H1 (cell line): ENCODE data around the gene CDKN2B. TPM values are rescaled to one million over a fixed set of nuclear protein-coding genes. Genes with fewer than 3 reads are reported as not detected.

Source experiments
- CTCF ChIA-PET: fragments of 300-600 bp; sonication (Branson Sonifier 250); formaldehyde crosslinking; loops from one replicate; lab custom pipeline; 2021; ENCODE audit not compliant: partially characterized antibody; lab: Charles Lee
- POLR2A ChIA-PET: fragments of 300-600 bp; sonication (Branson Sonifier 250); formaldehyde crosslinking; loops from one replicate; lab custom pipeline; 2021; ENCODE audit warnings: inconsistent platforms; ENCODE audit not compliant: partially characterized antibody; lab: Charles Lee
- DNase-seq, 2 experiments: peaks; one replicate each; pipeline versions ENCODE4 v3.0.0 to v3.0.0-alpha.2; 2010 to 2022; ENCODE audit warnings: low spot score in 2 of 2, low read depth in 1 of 2, mixed read lengths in 1 of 2
- FAIRE-seq: peaks from 2 replicates; lab custom pipeline; 2011; peaks lifted over from hg19 to GRCh38; lab: Jason Lieb, UNC
- H2AFZ ChIP-seq: 2 replicates; pipeline ENCODE4 v1.8.1; 2012; ENCODE audit warnings: low read length, inconsistent platforms
- H2AK5ac ChIP-seq: 2 replicates; pipeline ENCODE4 v1.6.1; 2013; ENCODE audit warnings: low read depth, low read length
- H2BK120ac ChIP-seq: replicated peaks from 2 replicates; pipeline ENCODE3; 2013; ENCODE audit warnings: low read depth, low read length, inconsistent platforms
- H2BK12ac ChIP-seq: 2 replicates; pipeline ENCODE4 v1.6.1; 2013; ENCODE audit warnings: low read depth, low read length
- H2BK15ac ChIP-seq: 2 replicates; pipeline ENCODE4 v1.6.1; 2013; ENCODE audit warnings: low read length
- H2BK20ac ChIP-seq: 2 replicates; pipeline ENCODE4 v1.6.1; 2013; ENCODE audit warnings: low read length
- H2BK5ac ChIP-seq: 2 replicates; pipeline ENCODE4 v1.6.1; 2013; ENCODE audit warnings: low read depth, low read length
- H3K14ac ChIP-seq: 2 replicates; pipeline ENCODE4 v1.6.1; 2013; ENCODE audit warnings: inconsistent platforms; ENCODE audit not compliant: insufficient read length
- H3K18ac ChIP-seq: 2 replicates; pipeline ENCODE4 v1.6.1; 2013; ENCODE audit warnings: low read length; ENCODE audit errors: extremely low read depth
- H3K23ac ChIP-seq: 2 replicates; pipeline ENCODE4 v1.6.1; 2013; ENCODE audit warnings: inconsistent platforms; ENCODE audit not compliant: insufficient read length
- H3K23me2 ChIP-seq: 2 replicates; pipeline ENCODE4 v1.6.1; 2013; ENCODE audit warnings: low read depth, low read length
- H3K27ac ChIP-seq: 2 replicates; pipeline ENCODE4 v1.6.1; 2011; ENCODE audit warnings: low read depth, low read length, inconsistent platforms
- H3K27me3 ChIP-seq, 4 experiments: replicated peaks in 1 of 4; 1 replicate in 1 of 4; 2 replicates in 3 of 4; pipeline versions ENCODE4 v1.6.1 to v1.8.1; 2011 to 2013; ENCODE audit warnings: low read length in 3 of 4, mild to moderate bottlenecking in 3 of 4, inconsistent platforms in 2 of 4, mixed read lengths in 2 of 4, moderate library complexity in 1 of 4; ENCODE audit not compliant: control insufficient read depth in 3 of 4, insufficient read depth in 3 of 4; ENCODE audit errors: extremely low read depth in 1 of 4
- H3K36me3 ChIP-seq, 4 experiments: 2 replicates each; pipeline versions ENCODE4 v1.6.1 to v1.8.1; 2011 to 2013; ENCODE audit warnings: mild to moderate bottlenecking in 4 of 4, low read length in 3 of 4, moderate library complexity in 2 of 4, control low read depth in 1 of 4, inconsistent platforms in 1 of 4; ENCODE audit not compliant: insufficient read depth in 4 of 4, control insufficient read depth in 2 of 4
- H3K4ac ChIP-seq: replicated peaks from 2 replicates; pipeline ENCODE3; 2013; ENCODE audit warnings: low read length, low read depth, mixed read lengths, inconsistent platforms; ENCODE audit not compliant: insufficient read length
- H3K4me1 ChIP-seq, 4 experiments: replicated peaks in 1 of 4; 1 replicate in 1 of 4; 2 replicates in 3 of 4; pipeline versions ENCODE4 v1.6.1 to v1.8.1; 2011 to 2013; ENCODE audit warnings: low read length in 3 of 4, inconsistent platforms in 2 of 4, mixed read lengths in 1 of 4; ENCODE audit not compliant: insufficient read depth in 4 of 4, control insufficient read depth in 3 of 4
- H3K4me2 ChIP-seq, 2 experiments: 2 replicates each; pipeline versions ENCODE4 v1.6.1 to v1.8.1; 2011 to 2013; ENCODE audit warnings: low read depth in 2 of 2, low read length in 2 of 2, control low read depth in 1 of 2, inconsistent platforms in 1 of 2, mild to moderate bottlenecking in 1 of 2; ENCODE audit not compliant: insufficient read depth in 1 of 2
- H3K4me3 ChIP-seq, 4 experiments: fragments of 200-600, 300-600 bp in 1 of 4; sonication (generic), shearing (Covaris generic), sonication (Bioruptor Twin) in 1 of 4; 2 replicates each; pipeline versions ENCODE4 v1.5.1 to v1.8.1; 2011 to 2016; ENCODE audit warnings: low read length in 4 of 4, low read depth in 3 of 4, control low read depth in 2 of 4, inconsistent platforms in 2 of 4, mild to moderate bottlenecking in 2 of 4, mixed read lengths in 1 of 4, moderate library complexity in 1 of 4; ENCODE audit not compliant: insufficient read depth in 2 of 4; ENCODE audit errors: extremely low read depth in 1 of 4
- H3K56ac ChIP-seq: replicated peaks from 2 replicates; pipeline ENCODE3; 2013; ENCODE audit warnings: low read depth, mild to moderate bottlenecking, mixed read lengths, low read length, inconsistent platforms; ENCODE audit not compliant: insufficient read length
- H3K79me1 ChIP-seq: 2 replicates; pipeline ENCODE4 v1.6.1; 2013; ENCODE audit warnings: low read depth, low read length, control low read depth
- H3K79me2 ChIP-seq, 2 experiments: 2 replicates each; pipeline versions ENCODE4 v1.6.1 to v1.8.1; 2012 to 2013; ENCODE audit warnings: low read length in 2 of 2, mild to moderate bottlenecking in 2 of 2, inconsistent platforms in 1 of 2; ENCODE audit not compliant: insufficient read depth in 2 of 2, control insufficient read depth in 1 of 2
- H3K9ac ChIP-seq, 4 experiments: replicated peaks in 1 of 4; 1 replicate in 1 of 4; 2 replicates in 3 of 4; pipeline versions ENCODE4 v1.6.1 to v1.8.1; 2011 to 2013; ENCODE audit warnings: low read depth in 3 of 4, low read length in 3 of 4, control low read depth in 2 of 4, mild to moderate bottlenecking in 2 of 4, moderate library complexity in 2 of 4, inconsistent platforms in 1 of 4; ENCODE audit errors: extremely low read depth in 1 of 4
- H3K9me3 ChIP-seq, 2 experiments: 2 replicates each; pipeline versions ENCODE4 v1.6.1 to v1.8.1; 2012 to 2013; ENCODE audit warnings: mild to moderate bottlenecking in 2 of 2, moderate library complexity in 2 of 2, control low read depth in 1 of 2, inconsistent platforms in 1 of 2, low read depth in 1 of 2, low read length in 1 of 2, mixed read lengths in 1 of 2; ENCODE audit not compliant: insufficient read depth in 2 of 2
- H4K20me1 ChIP-seq, 2 experiments: replicated peaks in 1 of 2; 2 replicates each; pipeline versions ENCODE3 to v1.8.1; 2011 to 2013; ENCODE audit warnings: inconsistent platforms in 2 of 2, low read length in 2 of 2, mild to moderate bottlenecking in 1 of 2; ENCODE audit not compliant: insufficient read depth in 2 of 2, control insufficient read depth in 1 of 2
- H4K5ac ChIP-seq: 2 replicates; pipeline ENCODE4 v1.6.1; 2013; ENCODE audit warnings: low read length, low read depth, mixed read lengths, inconsistent platforms; ENCODE audit not compliant: insufficient read length
- H4K8ac ChIP-seq: 2 replicates; pipeline ENCODE4 v1.8.0; 2013; ENCODE audit warnings: mild to moderate bottlenecking, moderate library complexity, low read length, inconsistent platforms; ENCODE audit not compliant: insufficient read depth; ENCODE audit errors: extremely low read depth
- H4K91ac ChIP-seq: replicated peaks from 2 replicates; pipeline ENCODE3; 2013; ENCODE audit warnings: low read length, mixed read lengths, inconsistent platforms; ENCODE audit not compliant: insufficient read length
- ASH2L ChIP-seq: fragments of 200-600, 300-600 bp; sonication (generic); IDR thresholded peaks from one replicate; pipeline ENCODE4 v1.7.1; 2017; ENCODE audit warnings: low read length
- BACH1 ChIP-seq: IDR thresholded peaks from 2 replicates; pipeline ENCODE4 v1.6.1; 2012; ENCODE audit warnings: low read length, improper control_type of control experiment
- BRCA1 ChIP-seq: IDR thresholded peaks from 2 replicates; pipeline ENCODE4 v1.6.1; 2012; ENCODE audit warnings: low read depth, low read length, improper control_type of control experiment
- CBX5 ChIP-seq: fragments of 300-800, 300-1000 bp; sonication (generic); IDR thresholded peaks from 2 replicates; pipeline ENCODE4 v1.7.1; 2016; ENCODE audit warnings: antibody characterized with exemption, low read length, low read depth
- CEBPB ChIP-seq: IDR thresholded peaks from 2 replicates; pipeline ENCODE4 v1.6.1; 2012; ENCODE audit warnings: low read depth, low read length
- CHD2 ChIP-seq: IDR thresholded peaks from 2 replicates; pipeline ENCODE4 v1.6.1; 2012; ENCODE audit warnings: low read length, improper control_type of control experiment
- CREB1 ChIP-seq: IDR thresholded peaks from 2 replicates; pipeline ENCODE4 v1.6.1; 2012; ENCODE audit warnings: inconsistent platforms
- EZH2 ChIP-seq: fragments of 200-600 bp; sonication (generic); IDR thresholded peaks from 2 replicates; pipeline ENCODE4 v1.7.1; 2012; ENCODE audit warnings: low read depth, mild to moderate bottlenecking, moderate library complexity, low read length, inconsistent platforms; ENCODE audit not compliant: severe bottlenecking
- RNF2 ChIP-seq: fragments of 200-900, 300-1000 bp; sonication (generic); IDR thresholded peaks from 2 replicates; pipeline ENCODE4 v1.7.1; 2016; ENCODE audit warnings: borderline replicate concordance, low read depth, mild to moderate bottlenecking, antibody characterized with exemption, low read length; ENCODE audit not compliant: poor library complexity, severe bottlenecking; ENCODE audit errors: missing control alignments
- SP1 ChIP-seq: IDR thresholded peaks from 2 replicates; pipeline ENCODE4 v1.6.1; 2011; ENCODE audit warnings: low read depth, low read length
- SP4 ChIP-seq: IDR thresholded peaks from 2 replicates; pipeline ENCODE4 v1.6.1; 2012; ENCODE audit warnings: low read length, inconsistent platforms
- TAF1 ChIP-seq: IDR thresholded peaks from 2 replicates; pipeline ENCODE4 v1.6.1; 2011; ENCODE audit warnings: mild to moderate bottlenecking, low read depth, low read length
- TCF12 ChIP-seq: IDR thresholded peaks from 2 replicates; pipeline ENCODE4 v1.6.1; 2011; ENCODE audit warnings: low read depth, mild to moderate bottlenecking, low read length
- WGBS, 2 experiments: shearing (Covaris generic) in 1 of 2; methylation state at CpG; one replicate each; pipeline versions ENCODE4 v1.1.6 to v1.1.7; 2013 to 2015; ENCODE audit warnings: low lambda C conversion rate in 2 of 2, mixed read lengths in 2 of 2, inconsistent platforms in 1 of 2, low coverage in 1 of 2, missing lambda C conversion rate in 1 of 2; ENCODE audit not compliant: insufficient replicate concordance in 2 of 2, insufficient coverage in 1 of 2, insufficient read length in 1 of 2; ENCODE audit errors: extremely low coverage in 1 of 2, missing lambda C conversion rate in 1 of 2; 5-methylcytosine and 5-hydroxymethylcytosine counted together
- polyA plus RNA-seq, 7 experiments: library from polyadenylated mRNA; depleted of rRNA in 3 of 7; stranded (reverse) in 5 of 7; unstranded in 2 of 7; fragments of >200 nt in 5 of 7; fragments of 200-250 nt in 2 of 7; gene quantifications; 1 replicate in 5 of 7; 2 replicates in 1 of 7; 4 replicates in 1 of 7; pipeline versions ENCODE4 v1.2.1 to v1.2.3, GENCODE V29; 2011 to 2013; ENCODE audit warnings: missing spikeins in 2 of 7, mixed read lengths in 2 of 7
- total RNA-seq: library from RNA; stranded (reverse); fragmentation: NEBNext Ultra II Directional; extraction: Animal tissue kit (Norgen Biotek cat#: 25700); gene quantifications from 2 replicates; pipeline ENCODE4 v1.2.1, GENCODE V29; 2021

CDKN2B gene
- total and polyA plus RNA-seq, 2 of the 8 experiments (the other 6 are each of a cell fraction or from before 2014, with no cell fraction given), result 0.20 to 0.88 TPM

- H3K4ac ChIP-seq, result no peak overlapping the region
- 3% methylated on average over 45 of the region's 45 CpGs; no CpG with 5 or more reads in 1 of the 2 experiments for WGBS, 2 experiments
- no peak overlapping the region for H3K23ac ChIP-seq
- no peak overlapping the region; the same call in 1 of the 2 replicates for H4K8ac ChIP-seq
- H2AK5ac ChIP-seq, result no peak overlapping the region
- no peak overlapping the region for H4K91ac ChIP-seq
- peaks cover 8% of the 10 kb centered on the region; the same call in 1 of the 2 replicates for H3K23me2 ChIP-seq
- no peak overlapping the region for H3K9ac ChIP-seq
- CTCF ChIA-PET, result interaction anchor here (0.6 to 7.4 kb wide), 12 partner anchors 12 to 1858 kb away, joined by 3 to 57 read pairs (median 4); partner anchors contain the start of genes CDKN2A, CDKN2B and CDKN2B-AS1
- H2AFZ ChIP-seq, result no peak overlapping the region
- H3K4me3 ChIP-seq, result peak overlapping the region in 3 of 4 experiments; percentile 14 to 34 (median 26); a peak in 4 of 8 replicates
- POLR2A ChIA-PET, result interaction anchor here (0.6 to 1.3 kb wide), 4 partner anchors 12 to 168 kb away, joined by 3 to 5 read pairs (median 3); no protein-coding TSS in a partner anchor
- H3K27me3 ChIP-seq, result peaks cover 76 to 98% (median 89%) of the 10 kb centered on the region in 4 experiments
- H3K56ac ChIP-seq, result no peak overlapping the region
- 0 out of 4 replicates have a peak, but pooled peaks cover 0 to 3% of the 10 kb centered on the region in 2 experiments for H3K9me3 ChIP-seq
- no peak overlapping the region for H2BK20ac ChIP-seq
- peaks cover 0 to 8% (median 0%) of the 10 kb centered on the region in 4 experiments; a peak in 2 of 8 replicates for H3K36me3 ChIP-seq
- peak overlapping the region; percentile 53 to 61 for H3K4me2 ChIP-seq
- no peak overlapping the region for H3K14ac ChIP-seq
- H3K79me2 ChIP-seq, result no peaks in the 10 kb centered on the region
- FAIRE-seq, result no peak
- no peak overlapping the region for H4K5ac ChIP-seq
- DNase-seq, result peak in 1 of 2 experiments; percentile 64
- H2BK5ac ChIP-seq, result no peak overlapping the region
- H3K79me1 ChIP-seq, result no peaks in the 10 kb centered on the region
- no peak overlapping the region; the same call in 1 of the 2 replicates for H2BK12ac ChIP-seq
- H3K4me1 ChIP-seq, result peaks cover 11 to 21% (median 12%) of the 10 kb centered on the region in 4 experiments
- no peak overlapping the region for H3K18ac ChIP-seq
- H2BK15ac ChIP-seq, result no peak overlapping the region
- no peak overlapping the region for H2BK120ac ChIP-seq
- H4K20me1 ChIP-seq, result peaks cover 15 to 33% of the 10 kb centered on the region in 2 experiments
- no peak overlapping the region for H3K27ac ChIP-seq
- TF ChIP-seq CBX5, result no peak
- no peak for TF ChIP-seq SP4
- no peak for TF ChIP-seq ASH2L
- TF ChIP-seq RNF2, result peak; percentile 86
- TF ChIP-seq CEBPB, result no peak
- no peak for TF ChIP-seq BACH1
- no peak for TF ChIP-seq SP1
- 0 out of 2 replicates have a peak, but pooled peaks have one; percentile 27 for TF ChIP-seq CHD2
- no peak for TF ChIP-seq CREB1
- TF ChIP-seq TAF1, result no peak
- no peak for TF ChIP-seq TCF12
- TF ChIP-seq EZH2, result peak; percentile 100
- TF ChIP-seq BRCA1, result no peak
Measured at GRCh38 chr9:21970800-21971640, 38.1 kb downstream of the CDKN2B start.
